GM12878 (cell line): Measurements from ENCODE around the gene LASP1. TPM values are rescaled to one million over a fixed set of nuclear protein-coding genes. Genes with fewer than 3 reads are reported as not detected.

ENCODE experiments used
- ATAC-seq: fragments of 200-7000 bp; cut with Tn5 transposase; 3 replicates; pipeline ENCODE4 v1.9.1; 2020; ENCODE audit warnings: mild to moderate bottlenecking, moderate library complexity
- BruUV-seq: library from RNA; stranded (reverse); fragments of 400-500 nt; replicated peaks from 2 replicates; lab custom pipeline; 2021; lab: Mats Ljungman, UMichigan
- CTCF ChIA-PET: fragments of 300-600 bp; sonication (Branson Sonifier 250); formaldehyde crosslinking; extraction: SDS; loops from one replicate; lab custom pipeline; 2021; ENCODE audit warnings: inconsistent platforms; lab: Yijun Ruan, JAX
- POLR2A ChIA-PET: fragments of 350-600 bp; formaldehyde crosslinking; extraction: SDS; loops from one replicate; lab custom pipeline; 2021; ENCODE audit warnings: inconsistent platforms; lab: Charles Lee
- RAD21 ChIA-PET: fragments of 300-600 bp; sonication (Branson Sonifier 250); formaldehyde crosslinking; loops from one replicate; lab custom pipeline; 2023; ENCODE audit warnings: antibody characterized with exemption; ENCODE audit not compliant: unreplicated experiment; lab: Charles Lee
- SMC1A ChIA-PET: fragments of 300-600 bp; sonication (Branson Sonifier 250); formaldehyde crosslinking; loops from one replicate; lab custom pipeline; 2023; ENCODE audit not compliant: unreplicated experiment, uncharacterized antibody; lab: Charles Lee
- DNase-seq: peaks from one replicate; pipeline ENCODE4 v3.0.0-alpha.2; 2011; ENCODE audit warnings: low read depth, low spot score
- FAIRE-seq: peaks from 3 replicates; lab custom pipeline; 2011; peaks lifted over from hg19 to GRCh38; lab: Jason Lieb, UNC
- H2AFZ ChIP-seq: 2 replicates; pipeline ENCODE4 v1.6.0; 2011; ENCODE audit warnings: low read depth, low read length, control low read depth; ENCODE audit not compliant: control insufficient read depth
- H3K27ac ChIP-seq: 2 replicates; pipeline ENCODE4 v1.5.1; 2011; ENCODE audit warnings: control low read depth; ENCODE audit not compliant: control insufficient read depth, insufficient read depth
- H3K27me3 ChIP-seq, 2 experiments: replicated peaks in 1 of 2; 2 replicates each; pipeline versions ENCODE4 v1.6.0 to v1.6.1; 2011; ENCODE audit warnings: low read length in 1 of 2; ENCODE audit not compliant: control insufficient read depth in 2 of 2, insufficient read depth in 2 of 2
- H3K36me3 ChIP-seq, 2 experiments: 2 replicates each; pipeline ENCODE4 v1.5.1; 2011; ENCODE audit warnings: low read length in 1 of 2; ENCODE audit not compliant: control insufficient read depth in 2 of 2, insufficient read depth in 2 of 2
- H3K4me1 ChIP-seq: 2 replicates; pipeline ENCODE4 v1.6.1; 2011; ENCODE audit warnings: mild to moderate bottlenecking, low read length, moderate library complexity, mixed read lengths; ENCODE audit not compliant: control insufficient read depth, insufficient read depth
- H3K4me2 ChIP-seq: 2 replicates; pipeline ENCODE4 v1.6.0; 2011; ENCODE audit warnings: control low read depth; ENCODE audit not compliant: control insufficient read depth, insufficient read depth
- H3K4me3 ChIP-seq: fragments of 200-600 bp; sonication (generic); 2 replicates; pipeline ENCODE4 v1.5.1; 2016
- H3K79me2 ChIP-seq: 2 replicates; pipeline ENCODE4 v1.6.0; 2011; ENCODE audit warnings: low read length; ENCODE audit not compliant: control insufficient read depth, insufficient read depth
- H3K9ac ChIP-seq: 2 replicates; pipeline ENCODE4 v1.8.0; 2011; ENCODE audit warnings: low read length, control low read depth, mixed read lengths; ENCODE audit not compliant: control insufficient read depth, insufficient read depth
- H3K9me3 ChIP-seq: replicated peaks from 3 replicates; pipeline ENCODE4 v1.5.1; 2011; ENCODE audit warnings: mild to moderate bottlenecking, low read length; ENCODE audit not compliant: control insufficient read depth, insufficient read depth
- H4K20me1 ChIP-seq: 2 replicates; pipeline ENCODE4 v1.6.0; 2011; ENCODE audit not compliant: control insufficient read depth, insufficient read depth
- IRF3 ChIP-seq: fragments of 450-650 bp; IDR thresholded peaks from 2 replicates; pipeline ENCODE4 v1.6.1; 2014; ENCODE audit warnings: mild to moderate bottlenecking
- NR2C1 ChIP-seq: fragments of 450-650 bp; IDR thresholded peaks from 2 replicates; pipeline ENCODE4 v1.6.1; 2017; ENCODE audit warnings: antibody characterized with exemption, mild to moderate bottlenecking, moderate library complexity
- POLR2AphosphoS2 ChIP-seq: IDR thresholded peaks from 2 replicates; pipeline ENCODE4 v1.6.1; 2011; ENCODE audit warnings: low read depth, mild to moderate bottlenecking, low read length, improper control_type of control experiment, moderate library complexity
- RBBP5 ChIP-seq: fragments of 200-600 bp; sonication (generic); conservative IDR thresholded peaks from 2 replicates; pipeline ENCODE4 v1.6.1; 2016
- ZNF622 ChIP-seq: fragments of 450-650 bp; IDR thresholded peaks from 2 replicates; pipeline ENCODE4 v1.6.1; 2017; ENCODE audit warnings: mild to moderate bottlenecking, inconsistent platforms
- WGBS: methylation state at CpG from one replicate; pipeline ENCODE4 v1.1.6; 2016; ENCODE audit warnings: low lambda C conversion rate; ENCODE audit not compliant: insufficient replicate concordance, insufficient coverage; ENCODE audit errors: missing lambda C conversion rate; 5-methylcytosine and 5-hydroxymethylcytosine counted together
- in situ Hi-C: fragments of 300-500 bp; cut with MboI; formaldehyde crosslinking; loops from 9 replicates; pipeline ENCODE4 v1.14.3; 2018; ENCODE audit warnings: mixed read lengths
- intact Hi-C: fragments of 100-400 bp; cut with micrococcal nuclease; formaldehyde crosslinking; loops from one replicate; pipeline ENCODE4 v1.14.2; 2022; ENCODE audit not compliant: unreplicated experiment
- polyA plus RNA-seq, 11 experiments: library from polyadenylated mRNA; depleted of rRNA in 4 of 11; unstranded in 6 of 11; stranded (reverse) in 5 of 11; fragments of >200 nt; fragmentation: Nextera tagmentation in 4 of 11; fragmentation: Illumina TruSeq in 1 of 11; extraction: Ambion mirVana in 4 of 11; extraction: Trizol in 1 of 11; gene quantifications; 1 replicate in 1 of 11; 2 replicates in 10 of 11; pipeline versions ENCODE4 v1.2.1 to v1.2.3, GENCODE V29; 2011 to 2016; ENCODE audit warnings: inconsistent platforms in 2 of 11, missing spikeins in 2 of 11, low read depth in 1 of 11
- total RNA-seq, 4 experiments: library from RNA; depleted of rRNA in 3 of 4; stranded (reverse); fragments of >200 nt in 3 of 4; fragmentation: Illumina TruSeq in 1 of 4; extraction: Trizol in 1 of 4; gene quantifications; 2 replicates each; pipeline versions ENCODE4 v1.2.1 to v1.2.3, GENCODE V29; 2013 to 2021

Gene LASP1
- total and polyA plus RNA-seq, 10 of the 15 experiments (the other 5 are each of a cell fraction or from before 2014, with no cell fraction given) = 21.0 to 114 (median 59.3) TPM

- POLR2A ChIA-PET = no interaction called here
- Histone ChIP-seq H3K36me3 (peaks cover 13 to 31% of the 10 kb centered on the region in 2 experiments), H3K79me2 (no peaks in the 10 kb centered on the region), H3K27ac (no peak overlapping the region), H4K20me1 (no peaks in the 10 kb centered on the region; the same call in 1 of the 2 replicates), H3K4me1 (no peaks in the 10 kb centered on the region), H3K9ac (no peak overlapping the region), H2AFZ (no peak overlapping the region), H3K9me3 (no peaks in the 10 kb centered on the region), H3K27me3 (no peaks in the 10 kb centered on the region), H3K4me3 (no peak overlapping the region), H3K4me2 (no peak overlapping the region)
- RAD21 ChIA-PET = interaction anchor here (1.5 kb wide), 1 partner anchor 47 kb away, joined by 3 read pairs; no protein-coding TSS in a partner anchor
- DNase-seq (no peak), FAIRE-seq (no peak), ATAC-seq (no peak)
- BruUV-seq = no TSS peak
- TF ChIP-seq RBBP5 (no peak), ZNF622 (no peak), NR2C1 (no peak), IRF3 (no peak), POLR2AphosphoS2 (no peak)
- intact Hi-C loops = no loop called here
- CTCF ChIA-PET = interaction anchor here (2.1 to 2.4 kb wide), 2 partner anchors 47 to 235 kb away, joined by 5 to 6 read pairs; no protein-coding TSS in a partner anchor
- WGBS = 93% methylated on average over 31 of the region's 37 CpGs
- SMC1A ChIA-PET = no interaction called here
- in situ Hi-C loops = no loop called here
Observed at GRCh38 chr17:38918129-38918913, 48.5 kb downstream of the LASP1 start.
